ENCODE results near the gene STK11IP. TPM values are rescaled to one million over a fixed set of nuclear protein-coding genes. Genes with fewer than 3 reads are reported as not detected.

Gene STK11IP
- total RNA-seq, 4 donors from 2014 or later, result 12.3 to 21.3 (median 14.4) TPM

GRCh38 chr2:219628235-219628985 lies 30.8 kb downstream of the STK11IP start:
- Histone ChIP-seq H3K36me3 (no peaks in the 10 kb centered on the region), H3K27me3 (peaks cover 0 to 34% (median 0%) of the 10 kb centered on the region in 4 donors), H3K9me3 (no peaks in the 10 kb centered on the region), H3K4me3 (peak overlapping the region in 3 of 4 donors; percentile 44 to 77 (median 62)), H3K4me1 (peaks cover 6 to 14% (median 11%) of the 10 kb centered on the region in 3 donors), H3K27ac (peak overlapping the region in 1 of 4 donors; percentile 52)
- DNase-seq, result no peak
- intact Hi-C loops (cut with DNase I), result no loop called here
- TF ChIP-seq POLR2A (IDR thresholded peaks at IDR 0.05), result no peak
- no peak for TF ChIP-seq CTCF (IDR thresholded peaks at IDR 0.05)
- WGBS, 2 donors, result 83 to 93% methylated on average over 11 to 16 of the region's 26 CpGs

GRCh38 chr2:219628986-219629901 lies 31.6 kb downstream of the STK11IP start:
- Histone ChIP-seq H3K27me3 (peaks cover 0 to 34% (median 0%) of the 10 kb centered on the region in 4 donors), H3K27ac (no peak overlapping the region), H3K36me3 (no peaks in the 10 kb centered on the region), H3K4me3 (no peak overlapping the region), H3K4me1 (peaks cover 6 to 14% (median 11%) of the 10 kb centered on the region in 3 donors), H3K9me3 (no peaks in the 10 kb centered on the region)
- 57 to 72% methylated on average over 5 to 8 of the region's 16 CpGs for WGBS, 2 donors
- intact Hi-C loops (cut with DNase I), result no loop called here
- no peak for TF ChIP-seq CTCF (IDR thresholded peaks at IDR 0.05)
- TF ChIP-seq POLR2A (IDR thresholded peaks at IDR 0.05), result no peak
- no peak for DNase-seq

GRCh38 chr2:219629976-219630695 lies 32.5 kb downstream of the STK11IP start:
- H3K9me3 ChIP-seq, result no peaks in the 10 kb centered on the region
- 69 to 73% methylated on average over 7 to 9 of the region's 20 CpGs for WGBS, 2 donors
- no peak overlapping the region for H3K27ac ChIP-seq
- TF ChIP-seq POLR2A (IDR thresholded peaks at IDR 0.05) (no peak), CTCF (IDR thresholded peaks at IDR 0.05) (no peak)
- peaks cover 0 to 34% (median 0%) of the 10 kb centered on the region in 4 donors for H3K27me3 ChIP-seq
- DNase-seq, result no peak
- no peaks in the 10 kb centered on the region for H3K36me3 ChIP-seq
- no peak overlapping the region for H3K4me3 ChIP-seq
- intact Hi-C loops (cut with DNase I), result no loop called here
- peaks cover 6 to 14% (median 11%) of the 10 kb centered on the region in 3 donors for H3K4me1 ChIP-seq

- peaks cover 0 to 34% (median 0%) of the 10 kb centered on the region in 4 donors for H3K27me3 ChIP-seq
- 88% methylated on average over 11 to 14 of the region's 17 CpGs for WGBS, 2 donors
- DNase-seq, result no peak
Observed at GRCh38 chr2:219630770-219631405, 33.2 kb downstream of the STK11IP start.

More at GRCh38 chr2:219630770-219631405, 33.2 kb downstream of the STK11IP start:
- peaks cover 6 to 14% (median 11%) of the 10 kb centered on the region in 3 donors for H3K4me1 ChIP-seq
- no peak overlapping the region for H3K27ac ChIP-seq
- intact Hi-C loops (cut with DNase I), result no loop called here
- H3K9me3 ChIP-seq, result no peaks in the 10 kb centered on the region
- TF ChIP-seq CTCF (IDR thresholded peaks at IDR 0.05), result no peak
- no peak overlapping the region for H3K4me3 ChIP-seq
- H3K36me3 ChIP-seq, result no peaks in the 10 kb centered on the region

Data from esophagus squamous epithelium (tissue), 5 donors.